ES-I3 (cell line): ENCODE data around the gene FRMPD1.
"Not testable (repeated sequence)": the region's sequence is repeated elsewhere in the genome, so short reads cannot be mapped to it uniquely, and the experiment has no call there.

Source experiments
- H3K36me3 ChIP-seq: 2 replicates; pipeline ENCODE4 v1.6.1; 2013; ENCODE audit warnings: mild to moderate bottlenecking, low read length, control low read depth, moderate library complexity; ENCODE audit not compliant: insufficient read depth
- H3K4me1 ChIP-seq: 2 replicates; pipeline ENCODE4 v1.6.1; 2013; ENCODE audit warnings: mild to moderate bottlenecking, control low read depth, low read length; ENCODE audit not compliant: insufficient read depth
- H3K9ac ChIP-seq: 2 replicates; pipeline ENCODE4 v1.6.1; 2013; ENCODE audit warnings: low read depth, mild to moderate bottlenecking, low read length, moderate library complexity
- H3K9me3 ChIP-seq: 2 replicates; pipeline ENCODE4 v1.6.1; 2013; ENCODE audit warnings: mild to moderate bottlenecking, low read length, moderate library complexity; ENCODE audit not compliant: control insufficient read depth, insufficient read depth

Gene FRMPD1

DNA sequence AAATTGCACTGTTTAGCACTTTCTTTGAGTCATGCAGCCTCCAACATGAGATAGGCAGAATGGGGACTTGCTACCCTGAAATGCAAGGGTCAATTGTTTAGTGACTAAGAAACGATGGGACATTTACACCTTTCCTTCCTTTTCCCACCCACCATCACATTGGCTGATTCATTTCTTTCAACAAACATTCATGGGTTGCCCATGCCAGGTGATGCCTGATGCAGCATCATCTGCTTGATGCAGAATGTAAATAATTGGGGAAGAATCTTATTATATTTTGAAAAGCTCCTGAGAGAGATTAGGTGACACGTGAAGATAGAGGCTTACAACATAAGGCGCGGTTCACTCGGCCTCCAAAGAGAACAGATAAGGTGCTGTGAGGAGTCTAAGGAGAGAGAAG lies 98.4 kb downstream of the FRMPD1 start:
- Histone ChIP-seq H3K36me3 (no peaks in the 10 kb centered on the region), H3K9ac (no peak overlapping the region), H3K9me3 (no peaks in the 10 kb centered on the region), H3K4me1 (0 out of 2 replicates have a peak, but pooled peaks cover 3% of the 10 kb centered on the region)

DNA sequence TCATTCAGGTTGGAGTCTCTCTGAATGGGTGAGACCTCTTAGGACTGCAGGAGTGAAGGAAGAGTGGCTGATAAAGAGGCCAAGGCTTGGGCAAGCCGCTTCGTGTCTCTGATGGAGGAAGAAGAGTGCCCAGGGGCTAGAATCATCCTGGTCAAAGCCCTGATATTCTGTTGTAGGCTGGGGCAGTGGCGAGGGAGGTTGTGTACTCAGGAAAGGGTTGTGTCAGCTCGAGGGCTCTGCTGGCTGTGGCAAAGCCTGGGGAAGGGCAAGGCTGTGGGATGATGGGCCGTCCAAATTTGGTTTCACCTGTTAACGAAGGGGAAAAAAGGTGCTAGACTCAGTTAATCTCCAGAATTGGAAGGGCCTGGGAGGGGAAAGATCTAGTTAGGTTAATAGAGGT lies 100.4 kb downstream of the FRMPD1 start:
- 0 out of 2 replicates have a peak, but pooled peaks cover 3% of the 10 kb centered on the region for H3K4me1 ChIP-seq
- no peak overlapping the region; the same call in 1 of the 2 replicates for H3K9ac ChIP-seq
- no peaks in the 10 kb centered on the region for H3K9me3 ChIP-seq
- H3K36me3 ChIP-seq: no peaks in the 10 kb centered on the region

DNA sequence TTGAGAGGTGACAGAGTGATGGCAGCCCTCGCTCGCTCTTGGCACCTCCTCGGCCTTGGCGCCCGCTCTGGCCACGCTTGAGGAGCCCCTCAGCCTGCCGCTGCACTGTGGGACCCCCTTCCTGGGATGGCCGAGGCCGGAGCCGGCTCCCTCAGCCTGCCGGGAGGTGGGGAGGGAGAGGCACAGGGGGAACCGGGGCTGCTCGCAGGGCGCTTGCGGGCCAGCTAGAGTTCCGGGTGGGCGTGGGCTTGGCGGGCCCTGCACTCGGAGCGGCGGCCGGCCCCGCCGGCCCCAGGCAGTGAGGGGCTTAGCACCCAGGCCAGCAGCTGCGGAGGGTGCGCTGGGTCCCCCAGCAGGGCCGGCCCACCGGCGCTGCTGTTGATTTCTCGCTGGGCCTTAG lies 101.0 kb downstream of the FRMPD1 start:
- H3K4me1 ChIP-seq, H3K36me3 ChIP-seq, H3K9ac ChIP-seq, H3K9me3 ChIP-seq: not testable (repeated sequence)

DNA sequence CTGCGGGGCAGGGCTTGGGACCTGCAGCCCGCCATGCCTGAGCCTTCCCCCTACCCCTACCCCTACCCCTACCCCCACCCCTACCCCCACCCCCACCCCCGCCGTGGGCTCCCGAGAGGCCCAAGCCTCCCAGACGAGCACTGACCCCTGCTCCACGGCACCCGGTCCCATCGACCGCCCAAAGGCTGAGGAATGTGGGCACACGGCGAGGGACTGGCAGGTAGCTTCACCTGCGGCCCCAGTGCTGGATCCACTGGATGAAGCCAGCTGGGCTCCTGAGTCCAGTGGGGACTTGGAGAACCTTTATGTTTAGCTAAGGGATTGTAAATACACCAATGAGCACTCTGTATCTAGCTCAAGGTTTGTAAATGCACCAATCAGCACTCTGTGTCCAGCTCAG lies 101.4 kb downstream of the FRMPD1 start:
- H3K36me3 ChIP-seq, H3K9me3 ChIP-seq, H3K4me1 ChIP-seq, H3K9ac ChIP-seq: not testable (repeated sequence)

DNA sequence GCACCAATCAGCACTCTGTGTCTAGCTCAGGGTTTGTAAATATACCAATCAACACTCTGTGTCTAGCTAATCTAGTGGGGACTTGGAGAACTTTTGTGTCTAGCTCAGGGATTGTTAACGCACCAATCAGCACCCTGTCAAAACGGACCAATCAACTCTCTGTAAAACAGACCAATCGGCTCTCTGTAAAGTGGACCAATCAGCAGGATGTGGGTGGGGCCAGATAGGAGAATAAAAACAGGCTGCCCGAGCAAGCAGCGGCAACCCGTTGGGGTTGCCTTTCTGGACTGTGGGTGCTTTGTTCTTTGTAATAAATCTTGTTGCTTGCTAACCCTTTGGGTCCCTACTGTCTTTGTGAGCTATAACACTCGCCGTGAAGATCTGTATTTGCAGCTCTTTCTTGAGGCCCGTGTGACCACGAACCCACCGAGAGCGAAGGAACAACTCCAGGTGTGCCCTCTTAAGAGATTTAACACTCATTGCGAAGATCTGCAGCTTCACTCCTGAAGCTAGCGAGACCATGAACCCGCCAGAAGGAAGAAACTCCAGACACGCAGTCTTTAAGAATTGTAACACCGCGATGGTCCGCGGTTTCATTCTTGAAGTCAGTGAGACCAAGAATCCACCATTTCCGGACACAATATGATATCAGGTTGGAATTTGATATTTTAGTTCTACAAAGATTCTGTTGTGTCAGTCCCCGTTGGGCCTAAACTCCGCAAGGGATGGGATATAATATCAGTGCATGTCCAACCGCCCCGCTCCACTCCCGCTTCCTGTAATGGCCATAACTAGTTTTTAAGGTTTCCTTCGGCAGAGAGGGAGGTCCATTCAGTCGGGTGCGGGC lies 102.1 kb downstream of the FRMPD1 start:
- no peaks in the 10 kb centered on the region for H3K9me3 ChIP-seq
- H3K36me3 ChIP-seq: no peaks in the 10 kb centered on the region
- 0 out of 2 replicates have a peak, but pooled peaks cover 3% of the 10 kb centered on the region for H3K4me1 ChIP-seq
- H3K9ac ChIP-seq: peak overlapping the region; percentile 94

DNA sequence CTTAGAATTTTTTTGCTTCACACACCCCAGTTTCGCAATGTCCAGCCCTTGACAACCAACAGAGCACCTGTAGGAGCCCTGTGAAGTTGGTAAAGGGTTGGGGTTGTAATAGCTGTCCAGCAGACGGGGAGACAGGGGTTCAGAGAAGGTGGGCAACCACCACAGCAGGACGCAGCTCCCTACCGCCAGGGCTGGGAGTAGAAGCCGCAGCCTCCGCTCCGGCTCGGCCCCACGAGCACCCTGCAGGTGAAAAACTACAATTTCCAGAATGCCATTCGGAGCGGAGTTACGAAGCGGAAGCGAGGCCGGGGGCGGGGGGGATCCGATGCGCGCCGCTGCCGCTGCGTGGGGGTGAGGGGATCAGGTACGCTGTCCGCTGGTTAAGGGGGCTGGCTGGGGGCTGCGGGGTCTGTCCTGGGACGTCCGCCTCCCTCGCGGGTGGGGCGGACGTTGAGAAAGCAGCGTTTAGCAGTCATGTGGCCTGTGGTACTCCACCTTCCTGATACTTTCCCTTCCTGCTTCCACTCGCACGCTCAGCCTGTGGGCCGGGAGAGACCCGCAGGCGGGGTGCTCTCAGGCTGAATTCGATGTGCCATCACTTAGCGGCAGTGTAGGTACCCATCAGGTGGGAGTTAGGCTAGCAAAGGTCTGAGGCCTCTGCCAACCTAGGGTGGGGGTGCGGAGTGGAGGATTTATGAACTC lies 102.9 kb downstream of the FRMPD1 start, which contains the start of gene TRMT10B:
Gene TRMT10B (plus strand): TSS at position 317 of the 702 bp plus-strand sequence. CDS start 8,127 bp downstream, outside the sequence.
- 0 out of 2 replicates have a peak, but pooled peaks cover 3% of the 10 kb centered on the region for H3K4me1 ChIP-seq
- no peaks in the 10 kb centered on the region for H3K9me3 ChIP-seq
- no peaks in the 10 kb centered on the region for H3K36me3 ChIP-seq
- peak within 1 kb of the TSS; percentile 94 for H3K9ac ChIP-seq

- H3K36me3 ChIP-seq: no peaks in the 10 kb centered on the region
- H3K4me1 ChIP-seq: no peaks in the 10 kb centered on the region
- no peak overlapping the region for H3K9ac ChIP-seq
- H3K9me3 ChIP-seq: no peaks in the 10 kb centered on the region
Observed at GRCh38 chr9:37758747-37759146, 108.0 kb downstream of the FRMPD1 start.

DNA sequence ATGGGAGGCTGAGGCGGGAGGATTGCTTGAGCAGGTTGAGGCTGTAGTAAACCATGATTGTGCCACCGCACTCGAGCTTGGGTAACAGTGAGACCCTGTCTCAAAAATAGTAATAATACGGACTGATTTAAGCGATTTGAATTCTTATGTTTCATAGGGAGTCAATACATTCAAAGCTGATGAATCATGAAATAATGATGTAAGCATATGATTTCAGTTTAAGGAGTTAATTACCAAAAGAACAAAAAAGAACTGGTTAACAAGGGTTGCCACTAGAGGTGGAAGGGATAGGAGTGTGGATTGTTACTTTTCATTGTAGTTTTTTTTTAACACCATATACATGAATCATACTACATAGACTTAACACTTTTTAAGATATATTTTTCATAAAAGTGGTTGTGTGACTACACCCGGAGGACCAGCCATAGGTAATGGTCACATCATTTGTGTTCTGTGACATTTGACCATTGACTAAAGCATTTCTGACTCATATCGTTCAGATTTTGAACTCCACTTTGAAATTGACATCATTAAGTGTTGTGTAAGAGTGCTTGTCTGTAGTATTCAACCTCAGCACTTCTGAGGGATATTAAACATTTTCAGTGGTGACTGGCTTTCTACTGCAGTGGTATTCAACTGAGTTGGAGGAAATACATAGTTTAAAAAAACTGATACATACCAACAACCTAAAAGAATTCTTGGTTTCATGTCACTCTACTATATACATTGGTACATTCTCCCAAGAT lies 109.8 kb downstream of the FRMPD1 start:
- Histone ChIP-seq H3K9me3 (no peaks in the 10 kb centered on the region), H3K9ac (no peak overlapping the region), H3K36me3 (no peaks in the 10 kb centered on the region), H3K4me1 (no peaks in the 10 kb centered on the region)

- H3K9ac ChIP-seq: no peak overlapping the region
- no peaks in the 10 kb centered on the region for H3K36me3 ChIP-seq
- no peaks in the 10 kb centered on the region for H3K9me3 ChIP-seq
- no peaks in the 10 kb centered on the region for H3K4me1 ChIP-seq
Observed at GRCh38 chr9:37761511-37761910, 110.8 kb downstream of the FRMPD1 start.

DNA sequence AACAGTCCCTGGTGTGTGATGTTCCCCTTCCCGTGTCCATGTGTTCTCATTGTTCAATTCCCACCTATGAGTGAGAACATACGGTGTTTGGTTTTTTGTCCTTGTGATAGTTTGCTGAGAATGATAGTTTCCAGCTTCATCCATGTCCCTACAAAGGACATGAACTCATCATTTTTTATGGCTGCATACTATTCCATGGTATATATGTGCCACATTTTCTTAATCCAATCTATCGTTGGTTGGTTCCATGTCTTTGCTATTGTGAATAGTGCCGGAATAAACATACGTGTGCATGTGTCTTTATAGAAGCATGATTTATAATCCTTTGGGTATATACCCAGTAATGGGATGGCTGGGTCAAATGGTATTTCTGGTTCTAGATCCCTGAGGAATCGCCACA lies 114.5 kb downstream of the FRMPD1 start:
- not testable (repeated sequence) for H3K36me3 ChIP-seq, H3K9me3 ChIP-seq, H3K4me1 ChIP-seq, H3K9ac ChIP-seq

- Histone ChIP-seq H3K4me1 (no peaks in the 10 kb centered on the region), H3K9me3 (no peaks in the 10 kb centered on the region), H3K36me3 (peaks cover 7% of the 10 kb centered on the region; the same call in 1 of the 2 replicates), H3K9ac (no peak overlapping the region)
Observed at GRCh38 chr9:37769306-37769705, 118.6 kb downstream of the FRMPD1 start.

DNA sequence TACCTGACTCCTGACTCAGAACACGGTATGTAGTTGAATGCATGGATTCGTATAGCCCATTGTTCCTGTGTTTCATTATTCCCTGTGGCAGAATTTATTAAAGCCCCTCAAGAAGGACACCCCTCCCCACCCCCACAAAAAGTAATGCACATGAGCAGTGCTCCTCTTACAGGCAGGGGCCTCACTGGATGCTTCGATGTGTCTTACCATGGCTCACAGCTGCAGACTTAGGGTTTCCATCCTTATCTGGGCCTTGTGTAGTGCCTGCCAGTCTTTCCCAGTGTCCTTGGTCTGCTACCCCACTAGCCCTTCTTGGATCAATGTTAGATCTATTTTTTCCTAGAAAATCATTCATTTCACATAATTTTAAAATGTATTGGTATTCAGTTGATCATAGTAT lies 119.2 kb downstream of the FRMPD1 start:
- no peak overlapping the region for H3K9ac ChIP-seq
- no peaks in the 10 kb centered on the region for H3K4me1 ChIP-seq
- peaks cover 10% of the 10 kb centered on the region for H3K36me3 ChIP-seq
- H3K9me3 ChIP-seq: no peaks in the 10 kb centered on the region

DNA sequence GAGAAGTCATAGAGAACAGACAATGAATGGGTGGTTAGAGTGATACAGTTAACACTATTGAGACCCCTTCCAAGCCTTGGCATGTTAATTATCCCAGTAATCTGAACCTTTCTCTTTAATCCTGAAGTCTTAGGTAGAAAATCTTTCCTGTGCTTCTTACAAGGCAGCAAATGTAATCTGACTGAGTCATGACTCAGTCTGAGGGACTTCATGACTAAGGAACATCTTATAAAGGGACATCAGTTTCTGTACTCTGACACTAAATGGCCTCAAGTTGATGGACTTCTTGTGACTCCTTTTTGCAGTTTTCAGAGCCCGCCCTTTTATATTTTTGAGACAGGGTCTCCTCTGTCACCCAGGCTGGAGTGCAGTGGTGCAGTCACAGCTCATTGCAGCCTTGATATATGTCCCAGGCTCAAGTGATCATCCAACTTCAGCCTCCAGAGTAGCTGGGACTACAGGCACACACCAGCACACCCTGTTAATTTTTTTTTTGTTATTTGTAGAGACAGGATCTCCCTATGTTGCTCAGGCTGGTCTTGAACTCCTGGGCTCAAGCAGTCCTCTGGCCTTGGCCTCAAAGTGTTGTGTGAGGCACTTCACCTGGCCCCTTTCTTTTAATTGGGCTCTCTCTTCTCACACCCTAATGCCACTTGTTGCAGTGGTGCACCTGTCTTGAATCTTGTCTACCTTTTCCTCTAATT lies 124.6 kb downstream of the FRMPD1 start:
- H3K9ac ChIP-seq: no peak overlapping the region
- H3K4me1 ChIP-seq: no peaks in the 10 kb centered on the region
- H3K9me3 ChIP-seq: no peaks in the 10 kb centered on the region
- H3K36me3 ChIP-seq: peaks cover 17% of the 10 kb centered on the region

DNA sequence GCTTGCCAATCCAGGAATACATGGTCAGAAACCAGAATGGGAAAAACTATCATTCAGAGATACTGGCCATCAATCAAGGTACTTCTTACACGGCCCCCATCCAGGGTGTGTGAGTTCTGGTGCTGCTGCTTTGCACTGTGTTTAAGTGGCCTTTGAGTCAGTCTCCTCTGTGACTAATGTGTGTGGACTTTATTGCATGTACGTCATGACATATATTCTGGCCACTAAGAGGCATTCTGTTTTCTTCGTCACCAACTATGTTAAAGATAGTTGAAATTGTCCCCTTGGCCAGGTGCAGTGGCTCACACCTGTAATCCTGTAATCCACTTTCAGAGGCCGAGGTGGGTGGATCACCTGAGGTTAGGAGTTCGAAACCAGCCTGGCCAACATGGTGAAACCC lies 125.6 kb downstream of the FRMPD1 start:
- no peaks in the 10 kb centered on the region for H3K9me3 ChIP-seq
- H3K36me3 ChIP-seq: peaks cover 21% of the 10 kb centered on the region
- H3K4me1 ChIP-seq: no peaks in the 10 kb centered on the region

More for the DNA sequence above, 125.6 kb downstream of the FRMPD1 start:
- H3K9ac ChIP-seq: no peak overlapping the region
